Activated CD4-positive, alpha-beta T cell treated with anti-CD3 and anti-CD28 coated beads, Interleukin-2, amount 50 U/mL, for 1 hour (primary cell): Measurements from ENCODE around the gene ARHGAP26.
"Not testable (repeated sequence)": the region's sequence is repeated elsewhere in the genome, so short reads cannot be mapped to it uniquely, and the experiment has no call there.

Experiments
- DNase-seq: peaks from one replicate; pipeline ENCODE4 v3.0.0-alpha.2; 2020

The ARHGAP26 gene

GRCh38 chr5:142911775-142912174 lies 141.6 kb downstream of the ARHGAP26 start:
- no peak for DNase-seq

GRCh38 chr5:142913728-142914338 lies 143.7 kb downstream of the ARHGAP26 start:
- no peak for DNase-seq

- DNase-seq, result no peak
Observed at GRCh38 chr5:142915038-142915437, 144.9 kb downstream of the ARHGAP26 start.

- no peak for DNase-seq
Observed at GRCh38 chr5:142915813-142916424, 145.7 kb downstream of the ARHGAP26 start.

GRCh38 chr5:142918959-142919635 lies 148.9 kb downstream of the ARHGAP26 start:
- DNase-seq, result no peak

GRCh38 chr5:142920849-142921612 lies 150.9 kb downstream of the ARHGAP26 start:
- no peak for DNase-seq

GRCh38 chr5:142922223-142922952 lies 152.2 kb downstream of the ARHGAP26 start:
- no peak for DNase-seq

- no peak for DNase-seq
Observed at GRCh38 chr5:142924135-142924883, 154.1 kb downstream of the ARHGAP26 start.

- DNase-seq, result no peak
Observed at GRCh38 chr5:142925795-142926194, 155.6 kb downstream of the ARHGAP26 start.

- DNase-seq, result no peak
Observed at GRCh38 chr5:142926549-142926948, 156.4 kb downstream of the ARHGAP26 start.

- not testable (repeated sequence) for DNase-seq
Observed at GRCh38 chr5:142928999-142929398, 158.8 kb downstream of the ARHGAP26 start.

- no peak for DNase-seq
Observed at GRCh38 chr5:142929587-142929986, 159.4 kb downstream of the ARHGAP26 start.

- DNase-seq, result no peak
Observed at GRCh38 chr5:142930395-142931110, 160.4 kb downstream of the ARHGAP26 start.

GRCh38 chr5:142931896-142932686 lies 161.9 kb downstream of the ARHGAP26 start:
- no peak for DNase-seq

- DNase-seq, result no peak
Observed at GRCh38 chr5:142934051-142934762, 164.0 kb downstream of the ARHGAP26 start.

- DNase-seq, result no peak
Observed at GRCh38 chr5:142935014-142935413, 164.8 kb downstream of the ARHGAP26 start.

- no peak for DNase-seq
Observed at GRCh38 chr5:142937374-142937773, 167.2 kb downstream of the ARHGAP26 start.

- DNase-seq, result no peak
Observed at GRCh38 chr5:142938266-142938880, 168.2 kb downstream of the ARHGAP26 start.

- no peak for DNase-seq
Observed at GRCh38 chr5:142939006-142939405, 168.8 kb downstream of the ARHGAP26 start.
